Esophagus muscularis mucosa (tissue), 4 donors: ENCODE measurements around the gene ASTN2. TPM values are rescaled to one million over a fixed set of nuclear protein-coding genes. Genes with fewer than 3 reads are reported as not detected.

Experiments used
- DNase-seq: peaks from one replicate; pipeline ENCODE4 v3.0.0-alpha.2; 2017; ENCODE audit errors: extremely low spot score
- H3K27ac ChIP-seq, 4 donors: fragments of 200-600 bp; sonication (generic); replicated peaks in 1 of 4; 1 replicate in 3 of 4; 2 replicates in 1 of 4; pipeline ENCODE4 v1.5.1; 2016 to 2019; ENCODE audit warnings: mild to moderate bottlenecking in 1 of 4
- H3K27me3 ChIP-seq, 4 donors: fragments of 200-600 bp; sonication (generic); one replicate each; pipeline versions ENCODE4 v1.5.1 to v1.6.0; 2016 to 2019
- H3K36me3 ChIP-seq, 4 donors: fragments of 200-600 bp; sonication (generic); one replicate each; pipeline ENCODE4 v1.5.1; 2016 to 2019
- H3K4me1 ChIP-seq, 4 donors: fragments of 200-600 bp; sonication (generic); one replicate each; pipeline ENCODE4 v1.5.1; 2016 to 2019
- H3K4me3 ChIP-seq, 4 donors: fragments of 200-600 bp; sonication (generic); 1 replicate in 2 of 4; 2 replicates in 2 of 4; pipeline ENCODE4 v1.5.1; 2016 to 2019; ENCODE audit warnings: mild to moderate bottlenecking in 4 of 4, moderate library complexity in 1 of 4
- H3K9me3 ChIP-seq, 4 donors: fragments of 200-600 bp; sonication (generic); 1 replicate in 3 of 4; 2 replicates in 1 of 4; pipeline ENCODE4 v1.5.1; 2016 to 2019
- CTCF ChIP-seq, 3 experiments: fragments of 200-600 bp in 2 of 3; fragments of 450-650 bp in 1 of 3; sonication (generic) in 2 of 3; IDR thresholded peaks; one replicate each; pipeline ENCODE4 v1.5.1; 2017 to 2019; ENCODE audit warnings: antibody characterized with exemption in 3 of 3, mild to moderate bottlenecking in 2 of 3, moderate library complexity in 1 of 3
- EP300 ChIP-seq: sonication (generic); formaldehyde crosslinking; IDR thresholded peaks from one replicate; pipeline ENCODE4 v1.6.1; 2017; ENCODE audit warnings: antibody characterized with exemption
- POLR2A ChIP-seq: fragments of 450-650 bp; IDR thresholded peaks from one replicate; pipeline ENCODE4 v1.6.1; 2017; ENCODE audit warnings: antibody characterized with exemption, moderate library complexity, mild to moderate bottlenecking, low read depth
- POLR2AphosphoS5 ChIP-seq, 2 donors: sonication (generic); formaldehyde crosslinking; IDR thresholded peaks; one replicate each; pipeline ENCODE4 v1.6.1; 2017; ENCODE audit warnings: antibody characterized with exemption in 2 of 2
- WGBS: methylation state at CpG from one replicate; pipeline ENCODE4 v1.1.5; 2018; 5-methylcytosine and 5-hydroxymethylcytosine counted together
- intact Hi-C: fragments of 100-400 bp; cut with DNase I; formaldehyde crosslinking; loops from one replicate; pipeline ENCODE4 v1.15.1; 2023
- total RNA-seq, 4 donors: library from RNA; depleted of rRNA; stranded (reverse); fragments of >200 nt; gene quantifications; one replicate each; pipeline versions ENCODE4 v1.1.0 to v1.2.1, GENCODE V29; 2016

Gene ASTN2
- total RNA-seq, 4 donors from 2014 or later = 4.2 to 6.9 (median 5.5) TPM

GRCh38 chr9:116435706-116436105, 979.2 kb downstream of the ASTN2 start:
- intact Hi-C loops = no loop called here
- no peak overlapping the region for H3K27ac ChIP-seq
- no peaks in the 10 kb centered on the region for H3K4me1 ChIP-seq
- 86% methylated on average over 3 of the region's 4 CpGs for WGBS
- H3K4me3 ChIP-seq = no peak overlapping the region
- H3K36me3 ChIP-seq = peaks cover 0 to 21% (median 12%) of the 10 kb centered on the region in 4 donors
- H3K9me3 ChIP-seq = no peaks in the 10 kb centered on the region
- peak; percentile 60 for DNase-seq
- TF ChIP-seq POLR2AphosphoS5 (IDR thresholded peaks at IDR 0.05) (no peak), EP300 (no peak), POLR2A (no peak), CTCF (IDR thresholded peaks at IDR 0.05) (no peak)
- no peaks in the 10 kb centered on the region for H3K27me3 ChIP-seq

GRCh38 chr9:116434314-116434713, 980.5 kb downstream of the ASTN2 start:
- H3K4me3 ChIP-seq = no peak overlapping the region
- TF ChIP-seq CTCF (IDR thresholded peaks at IDR 0.05) = no peak
- no peak for TF ChIP-seq EP300
- no peak for TF ChIP-seq POLR2AphosphoS5 (IDR thresholded peaks at IDR 0.05)
- no peak overlapping the region for H3K27ac ChIP-seq
- peaks cover 0 to 7% (median 2%) of the 10 kb centered on the region in 4 donors for H3K36me3 ChIP-seq
- no peaks in the 10 kb centered on the region for H3K4me1 ChIP-seq
- intact Hi-C loops = no loop called here
- no peaks in the 10 kb centered on the region for H3K9me3 ChIP-seq
- WGBS = 84% methylated on average over 4 of the region's 4 CpGs
- H3K27me3 ChIP-seq = no peaks in the 10 kb centered on the region
- peak; percentile 60 for DNase-seq

- H3K4me3 ChIP-seq = no peak overlapping the region
Observed at GRCh38 chr9:116432051-116432450, 982.8 kb downstream of the ASTN2 start.

GRCh38 chr9:116430849-116431248, 984.0 kb downstream of the ASTN2 start:
- DNase-seq = no peak
- H3K4me1 ChIP-seq = no peaks in the 10 kb centered on the region
- TF ChIP-seq EP300 (no peak), POLR2A (no peak)
- H3K36me3 ChIP-seq = peaks cover 0 to 3% (median 0%) of the 10 kb centered on the region in 4 donors
- no peak overlapping the region for H3K4me3 ChIP-seq
- 81% methylated on average over 3 of the region's 3 CpGs for WGBS
- intact Hi-C loops = no loop called here
- no peak overlapping the region for H3K27ac ChIP-seq
- H3K27me3 ChIP-seq = no peaks in the 10 kb centered on the region
- H3K9me3 ChIP-seq = no peaks in the 10 kb centered on the region

More at GRCh38 chr9:116432051-116432450, 982.8 kb downstream of the ASTN2 start:
- intact Hi-C loops = no loop called here
- TF ChIP-seq CTCF (IDR thresholded peaks at IDR 0.05) = no peak
- no peak for TF ChIP-seq EP300
- no peak for DNase-seq
- peaks cover 0 to under 1% (median under 1%) of the 10 kb centered on the region in 4 donors for H3K36me3 ChIP-seq
- H3K9me3 ChIP-seq = no peaks in the 10 kb centered on the region
- WGBS = 100% methylated on average over 1 of the region's 1 CpG
- H3K4me1 ChIP-seq = no peaks in the 10 kb centered on the region
- no peaks in the 10 kb centered on the region for H3K27me3 ChIP-seq
- H3K27ac ChIP-seq = no peak overlapping the region

- WGBS = 90% methylated on average over 2 of the region's 2 CpGs
- Histone ChIP-seq H3K4me3 (no peak overlapping the region), H3K4me1 (no peaks in the 10 kb centered on the region), H3K36me3 (peaks cover 0 to 12% (median 0%) of the 10 kb centered on the region in 4 donors), H3K27me3 (no peaks in the 10 kb centered on the region), H3K27ac (no peak overlapping the region), H3K9me3 (no peaks in the 10 kb centered on the region)
- intact Hi-C loops = no loop called here
- no peak for DNase-seq
- TF ChIP-seq POLR2AphosphoS5 (IDR thresholded peaks at IDR 0.05) = no peak
- no peak for TF ChIP-seq EP300
- TF ChIP-seq CTCF (IDR thresholded peaks at IDR 0.05) = no peak
- no peak for TF ChIP-seq POLR2A
Observed at GRCh38 chr9:116425244-116425643, 989.6 kb downstream of the ASTN2 start.
